Immature natural killer cell (primary cell): ENCODE results near the gene CNPY1. TPM values are rescaled to one million over a fixed set of nuclear protein-coding genes. Genes with fewer than 3 reads are reported as not detected.

ENCODE experiments used
- DNase-seq, 3 donors: peaks; one replicate each; pipeline ENCODE4 v3.0.0; 2022; ENCODE audit warnings: mixed read lengths in 1 of 3
- H3K27ac Mint-ChIP-seq, 6 donors: one replicate each; pipeline ENCODE4 v1.8.0; 2020; ENCODE audit warnings: mixed read lengths in 6 of 6, mild to moderate bottlenecking in 5 of 6, inconsistent platforms in 4 of 6, moderate library complexity in 3 of 6
- H3K27me3 Mint-ChIP-seq, 3 donors: one replicate each; pipeline ENCODE4 v1.8.0; 2020 to 2021; ENCODE audit warnings: low read depth in 3 of 3, mild to moderate bottlenecking in 3 of 3, mixed read lengths in 3 of 3, moderate library complexity in 3 of 3, inconsistent platforms in 1 of 3
- H3K36me3 Mint-ChIP-seq, 3 donors: one replicate each; pipeline ENCODE4 v1.8.0; 2020; ENCODE audit warnings: mixed read lengths in 3 of 3, inconsistent platforms in 2 of 3, mild to moderate bottlenecking in 2 of 3
- H3K4me1 Mint-ChIP-seq, 2 donors: one replicate each; pipeline ENCODE4 v1.8.0; 2020; ENCODE audit warnings: inconsistent platforms in 2 of 2, mild to moderate bottlenecking in 2 of 2, mixed read lengths in 2 of 2, moderate library complexity in 1 of 2
- H3K4me3 Mint-ChIP-seq, 5 donors: one replicate each; pipeline ENCODE4 v1.8.0; 2020; ENCODE audit warnings: mild to moderate bottlenecking in 5 of 5, mixed read lengths in 5 of 5, inconsistent platforms in 3 of 5, moderate library complexity in 3 of 5
- H3K9me3 Mint-ChIP-seq, 6 donors: one replicate each; pipeline ENCODE4 v1.8.0; 2020; ENCODE audit warnings: mild to moderate bottlenecking in 6 of 6, mixed read lengths in 6 of 6, inconsistent platforms in 4 of 6, moderate library complexity in 3 of 6
- polyA plus RNA-seq, 3 donors: library from polyadenylated mRNA; unstranded; fragments of 300-500 nt; fragmentation: Illumina TruSeq; gene quantifications; one replicate each; pipeline ENCODE4 v1.2.3, GENCODE V29; 2021

CNPY1 gene
- polyA plus RNA-seq, 3 donors from 2014 or later = not detected

DNA sequence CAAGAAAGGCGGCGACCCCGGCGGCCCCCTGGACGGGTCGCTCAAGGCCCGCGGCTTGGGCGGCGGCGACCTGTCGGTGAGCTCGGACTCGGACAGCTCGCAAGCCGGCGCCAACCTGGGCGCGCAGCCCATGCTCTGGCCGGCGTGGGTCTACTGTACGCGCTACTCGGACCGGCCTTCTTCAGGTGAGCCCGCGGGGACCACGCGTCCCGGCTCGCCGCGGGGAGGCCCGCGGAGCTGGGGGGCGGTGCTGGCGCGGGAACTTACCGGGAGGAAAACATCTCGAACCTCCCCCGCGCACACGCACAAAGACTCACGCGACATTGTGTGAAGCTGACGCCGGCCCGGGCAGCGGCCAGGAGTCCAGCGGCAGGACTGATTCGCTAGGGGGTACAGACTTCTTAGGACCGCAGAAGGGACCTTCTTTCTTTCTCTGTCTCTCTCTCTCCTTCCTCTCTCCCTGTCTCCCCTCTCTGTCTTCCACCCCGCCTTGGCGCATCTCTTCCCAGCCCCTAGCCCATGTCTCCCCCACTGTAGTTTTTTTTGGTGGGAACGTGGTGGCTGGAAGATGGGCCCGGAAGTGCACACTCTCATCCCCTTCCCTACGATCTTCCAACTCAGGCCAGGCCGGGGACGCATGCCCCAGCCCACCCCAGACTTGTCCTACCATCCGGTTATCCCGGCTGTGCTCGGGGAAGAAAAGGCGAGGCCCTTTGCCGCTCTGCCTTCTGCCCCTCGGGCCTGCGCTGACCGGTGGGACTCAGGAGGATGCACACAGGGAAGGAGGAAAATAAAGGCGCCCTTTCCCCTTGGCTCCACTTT lies 87.3 kb downstream of the CNPY1 start:
- Mint-ChIP-seq H3K4me1 (peaks cover 15% of the 10 kb centered on the region in 2 donors), H3K27me3 (peaks cover 25 to 55% (median 52%) of the 10 kb centered on the region in 3 donors), H3K4me3 (peak overlapping the region; percentile 50 to 74 (median 69)), H3K27ac (no peak overlapping the region), H3K9me3 (peaks cover 0 to 4% (median 0%) of the 10 kb centered on the region in 6 donors), H3K36me3 (no peaks in the 10 kb centered on the region)
- no peak for DNase-seq

- peak within 1 kb of the TSS; percentile 73 to 87 (median 82) for H3K4me3 Mint-ChIP-seq
- H3K27me3 Mint-ChIP-seq = peaks cover 25 to 56% (median 46%) of the 10 kb centered on the region in 3 donors
- H3K36me3 Mint-ChIP-seq = no peaks in the 10 kb centered on the region
- peaks cover 0 to 3% (median 0%) of the 10 kb centered on the region in 6 donors for H3K9me3 Mint-ChIP-seq
- peak in 1 of 3 donors; percentile 17 for DNase-seq
- H3K27ac Mint-ChIP-seq = no peak within 1 kb of the TSS
- H3K4me1 Mint-ChIP-seq = peaks cover 15% of the 10 kb centered on the region in 2 donors
Measured at GRCh38 chr7:155458111-155458877, 88.1 kb downstream of the CNPY1 start, which contains the start of gene EN2. EN2 (plus strand) TSS chr7:155458129; CDS start chr7:155458378, 249 bp downstream.

GRCh38 chr7:155457544-155458110 lies 88.7 kb downstream of the CNPY1 start:
- Mint-ChIP-seq H3K4me1 (peaks cover 15% of the 10 kb centered on the region in 2 donors), H3K9me3 (peaks cover 0 to 3% (median 0%) of the 10 kb centered on the region in 6 donors), H3K36me3 (no peaks in the 10 kb centered on the region), H3K27me3 (peaks cover 27 to 56% (median 52%) of the 10 kb centered on the region in 3 donors), H3K4me3 (peak overlapping the region; percentile 72 to 87 (median 81)), H3K27ac (no peak overlapping the region)
- DNase-seq = no peak

DNA sequence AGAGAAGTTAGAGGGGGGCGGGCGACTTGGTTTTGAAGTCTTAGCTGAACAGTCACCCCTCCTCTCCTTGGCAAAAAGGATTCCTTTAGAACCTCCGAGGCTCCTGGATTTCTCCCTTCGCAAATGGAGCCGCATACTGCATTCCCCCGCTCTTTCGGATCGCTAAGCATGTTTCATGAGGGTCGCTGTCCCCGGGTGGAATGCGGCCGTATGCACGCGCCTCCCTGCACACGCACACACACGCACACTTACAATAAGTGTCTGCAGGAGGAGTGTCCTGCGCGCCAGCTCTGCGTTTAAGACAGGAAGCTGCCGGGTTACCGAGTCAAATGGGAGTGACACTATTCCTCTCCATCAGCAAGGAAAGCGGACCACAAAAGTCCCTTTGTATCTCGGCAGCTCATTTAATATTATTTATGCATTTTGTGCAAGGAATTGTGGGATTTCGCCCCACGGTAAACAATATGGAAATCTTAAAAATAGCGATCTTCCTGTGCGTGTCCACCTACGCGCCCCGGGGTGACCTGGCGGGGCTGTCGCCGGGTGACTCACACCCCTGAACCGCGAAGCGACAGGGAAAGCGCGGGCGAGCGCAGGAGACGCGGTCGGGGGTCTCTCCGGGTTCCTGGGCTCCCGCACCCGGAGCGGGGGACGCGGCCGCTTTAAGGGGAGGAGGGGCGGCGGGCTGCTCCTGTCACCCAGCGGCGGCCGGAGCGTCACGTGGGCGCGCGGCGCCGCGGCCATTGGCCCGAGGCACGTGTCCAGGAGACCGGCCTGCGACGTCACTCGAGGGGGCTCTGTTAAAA lies 89.4 kb downstream of the CNPY1 start:
- H3K4me1 Mint-ChIP-seq = peaks cover 15% of the 10 kb centered on the region in 2 donors
- peak overlapping the region; percentile 73 to 87 (median 82) for H3K4me3 Mint-ChIP-seq
- peaks cover 0 to 3% (median 0%) of the 10 kb centered on the region in 6 donors for H3K9me3 Mint-ChIP-seq
- no peaks in the 10 kb centered on the region for H3K36me3 Mint-ChIP-seq
- no peak overlapping the region for H3K27ac Mint-ChIP-seq
- H3K27me3 Mint-ChIP-seq = peaks cover 27 to 52% (median 51%) of the 10 kb centered on the region in 3 donors
- peak in 2 of 3 donors; percentile 19 to 27 for DNase-seq

DNA sequence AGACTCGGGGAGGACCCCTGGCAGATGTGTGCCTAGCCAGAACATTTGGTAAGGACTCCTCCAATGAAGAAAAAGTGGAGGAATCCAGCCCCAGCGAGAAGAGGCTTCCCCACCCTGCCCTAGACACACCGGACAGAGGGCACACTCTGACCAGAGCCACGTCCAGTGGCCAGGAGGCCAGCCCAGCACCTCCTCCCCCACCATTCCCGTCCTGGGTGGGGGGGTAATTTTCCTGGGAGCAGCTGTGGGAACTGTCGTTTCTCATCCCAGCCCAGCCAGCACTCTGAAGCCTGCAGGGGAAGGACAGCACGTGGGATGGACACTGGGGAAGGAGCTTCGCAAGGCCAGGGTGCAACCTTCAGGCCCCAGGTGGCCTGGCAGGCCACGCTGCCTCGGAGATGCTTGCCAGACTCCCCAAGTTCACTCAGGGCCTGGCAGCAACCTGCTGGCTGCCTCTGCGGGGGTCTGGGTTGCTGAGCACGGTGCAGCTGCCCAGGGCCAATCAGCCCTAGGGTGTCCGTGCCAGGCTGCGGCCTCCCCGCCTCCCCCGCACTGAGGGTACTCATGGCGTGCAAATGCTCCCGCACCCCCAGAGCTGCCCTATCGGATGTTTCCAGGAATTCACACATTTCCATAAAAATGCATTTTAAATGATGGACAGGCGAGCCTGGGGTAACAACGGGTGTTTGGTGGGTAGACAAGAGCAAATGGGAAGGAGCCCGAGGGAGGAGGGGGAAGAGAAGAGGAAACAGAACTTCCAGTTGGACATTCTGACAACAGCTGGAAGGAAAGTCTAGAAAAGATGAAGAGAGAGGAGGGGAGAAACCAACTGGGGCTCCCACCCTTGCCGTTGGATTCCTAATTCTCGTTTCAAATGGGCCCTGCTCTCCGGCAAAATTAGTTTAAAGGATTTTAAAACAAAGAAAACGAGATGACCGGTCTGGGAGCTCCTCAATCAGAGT lies 90.3 kb downstream of the CNPY1 start:
- Mint-ChIP-seq H3K9me3 (peaks cover 0 to under 1% (median 0%) of the 10 kb centered on the region in 6 donors), H3K4me1 (peaks cover 15 to 16% of the 10 kb centered on the region in 2 donors), H3K4me3 (peak overlapping the region; percentile 73 to 87 (median 82)), H3K27ac (no peak overlapping the region), H3K27me3 (peaks cover 33 to 51% (median 51%) of the 10 kb centered on the region in 3 donors), H3K36me3 (no peaks in the 10 kb centered on the region)
- DNase-seq = no peak

DNA sequence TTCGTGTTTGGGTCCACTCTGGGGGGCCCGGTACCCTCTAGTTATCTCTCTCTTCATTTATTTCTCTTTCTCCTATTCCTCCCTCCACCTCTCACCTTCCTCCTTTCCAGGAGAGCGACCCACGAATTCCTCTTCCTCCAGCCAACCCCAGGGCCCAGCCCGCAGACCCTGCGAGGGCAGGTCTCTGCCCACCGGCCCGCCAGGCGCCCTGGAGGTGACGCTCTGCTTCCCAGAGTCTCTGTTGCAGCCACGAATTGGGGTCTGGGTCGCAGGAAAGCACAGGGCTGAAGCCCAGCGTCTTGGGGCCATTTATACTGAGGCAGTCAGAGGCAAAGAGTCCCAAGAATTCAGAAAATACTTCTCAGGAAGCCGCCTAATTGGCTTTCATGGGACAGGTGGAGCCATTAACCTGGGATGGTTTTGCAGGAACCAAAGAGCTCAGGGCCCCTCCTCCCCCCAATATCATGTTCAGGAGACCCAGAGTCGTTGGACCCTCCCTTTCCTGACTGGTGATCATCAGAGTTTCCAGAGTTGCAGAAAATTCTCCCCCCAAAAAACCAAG lies 91.1 kb downstream of the CNPY1 start:
- no peaks in the 10 kb centered on the region for H3K9me3 Mint-ChIP-seq

GRCh38 chr7:155454183-155455112 lies 91.9 kb downstream of the CNPY1 start:
- H3K36me3 Mint-ChIP-seq = no peaks in the 10 kb centered on the region
- H3K4me3 Mint-ChIP-seq = peak overlapping the region in 2 of 5 donors; percentile 10 to 39
- H3K27me3 Mint-ChIP-seq = peaks cover 30 to 40% (median 39%) of the 10 kb centered on the region in 3 donors
- H3K9me3 Mint-ChIP-seq = no peaks in the 10 kb centered on the region
- DNase-seq = no peak
- no peak overlapping the region for H3K27ac Mint-ChIP-seq
- peaks cover 15% of the 10 kb centered on the region in 2 donors for H3K4me1 Mint-ChIP-seq

More for the DNA sequence above, 91.1 kb downstream of the CNPY1 start:
- Mint-ChIP-seq H3K27ac (no peak overlapping the region), H3K4me1 (peaks cover 15 to 17% of the 10 kb centered on the region in 2 donors), H3K4me3 (peak overlapping the region in 3 of 5 donors; percentile 18 to 49 (median 18)), H3K27me3 (peaks cover 34 to 45% (median 45%) of the 10 kb centered on the region in 3 donors), H3K36me3 (no peaks in the 10 kb centered on the region)
- DNase-seq = no peak

GRCh38 chr7:155453296-155454182 lies 92.8 kb downstream of the CNPY1 start:
- peaks cover 27 to 36% (median 35%) of the 10 kb centered on the region in 3 donors for H3K27me3 Mint-ChIP-seq
- no peak overlapping the region for H3K4me3 Mint-ChIP-seq
- H3K4me1 Mint-ChIP-seq = peaks cover 13 to 15% of the 10 kb centered on the region in 2 donors
- no peak overlapping the region for H3K27ac Mint-ChIP-seq
- no peak for DNase-seq
- no peaks in the 10 kb centered on the region for H3K36me3 Mint-ChIP-seq
- H3K9me3 Mint-ChIP-seq = no peaks in the 10 kb centered on the region

GRCh38 chr7:155452505-155453295 lies 93.7 kb downstream of the CNPY1 start:
- H3K36me3 Mint-ChIP-seq = no peaks in the 10 kb centered on the region
- DNase-seq = no peak
- no peaks in the 10 kb centered on the region for H3K9me3 Mint-ChIP-seq
- peak overlapping the region in 1 of 5 donors; percentile 2 for H3K4me3 Mint-ChIP-seq
- no peak overlapping the region for H3K27ac Mint-ChIP-seq
- peaks cover 15 to 16% of the 10 kb centered on the region in 2 donors for H3K4me1 Mint-ChIP-seq
- H3K27me3 Mint-ChIP-seq = peaks cover 30 to 41% (median 35%) of the 10 kb centered on the region in 3 donors

GRCh38 chr7:155451840-155452239 lies 94.5 kb downstream of the CNPY1 start:
- Mint-ChIP-seq H3K27ac (no peak overlapping the region), H3K9me3 (no peaks in the 10 kb centered on the region), H3K27me3 (peaks cover 30 to 43% (median 33%) of the 10 kb centered on the region in 3 donors), H3K36me3 (no peaks in the 10 kb centered on the region), H3K4me3 (no peak overlapping the region), H3K4me1 (peaks cover 13% of the 10 kb centered on the region in 2 donors)
- no peak for DNase-seq
